GM19238 (cell line): Measurements from ENCODE around the gene GNG11.

Experiments
- DNase-seq: peaks from one replicate; pipeline ENCODE4 v3.0.0; 2011; ENCODE audit warnings: low spot score; ENCODE audit not compliant: insufficient read length

Gene GNG11

DNA sequence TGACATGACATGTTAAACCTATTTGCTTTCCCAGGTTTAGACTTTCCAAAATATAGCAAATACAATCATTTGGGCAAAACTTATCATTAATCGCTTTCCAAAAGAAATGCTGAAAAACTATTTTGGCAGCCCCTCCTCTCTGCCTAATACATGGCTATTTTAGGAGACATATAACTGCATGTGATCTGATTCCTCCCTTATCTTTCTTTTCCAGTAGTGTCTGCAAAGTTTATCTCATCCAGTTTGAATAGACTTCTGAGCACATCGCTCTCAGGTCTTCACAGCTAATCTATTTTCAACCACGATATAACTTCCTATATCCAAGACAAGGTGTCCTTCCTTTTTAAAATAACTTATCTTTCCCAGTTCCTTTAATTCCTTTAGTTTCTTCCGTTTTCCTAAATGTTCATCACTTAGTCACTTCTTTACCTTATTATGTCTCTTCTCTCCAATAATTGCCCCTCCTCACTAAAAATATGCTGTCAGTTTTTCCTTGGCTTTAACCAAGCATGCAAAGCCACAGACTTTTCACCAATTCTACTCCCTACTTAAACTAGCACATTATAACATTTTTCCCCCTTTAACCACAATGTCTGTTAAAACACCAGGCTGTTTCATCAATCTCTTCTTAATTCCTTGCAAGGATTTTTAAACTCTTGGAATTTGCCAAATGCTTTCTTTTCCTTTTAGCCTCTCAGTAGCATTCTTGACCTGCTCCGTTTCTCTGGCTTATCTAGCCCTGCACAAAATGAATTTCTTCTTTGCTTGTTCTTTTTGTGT is 24.4 kb downstream of the GNG11 start:
- DNase-seq = no peak

GRCh38 chr7:93948106-93948505 is 26.6 kb downstream of the GNG11 start:
- DNase-seq = no peak

GRCh38 chr7:93948873-93949272 is 27.3 kb downstream of the GNG11 start:
- DNase-seq = no peak

GRCh38 chr7:93949423-93949822 is 27.9 kb downstream of the GNG11 start:
- DNase-seq = no peak

DNA sequence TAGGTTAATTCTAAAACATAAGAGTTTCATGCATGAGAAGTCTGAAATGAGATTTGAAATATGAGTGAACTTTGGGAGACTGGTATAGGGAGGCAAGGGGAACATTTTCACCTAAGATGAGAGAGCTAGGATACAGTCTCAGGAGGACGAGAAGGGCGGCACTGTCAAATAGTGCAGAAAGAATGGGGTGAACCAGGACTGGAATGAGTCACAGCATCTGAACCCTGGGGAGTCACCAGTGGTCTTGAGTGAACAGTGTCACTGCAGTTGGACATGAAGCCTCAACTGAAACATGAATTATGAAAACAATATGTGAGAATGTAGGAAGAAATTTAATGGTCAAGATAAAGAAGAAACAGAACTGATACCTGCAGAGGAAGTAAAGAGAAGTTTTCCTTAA is 33.8 kb downstream of the GNG11 start:
- no peak for DNase-seq

DNA sequence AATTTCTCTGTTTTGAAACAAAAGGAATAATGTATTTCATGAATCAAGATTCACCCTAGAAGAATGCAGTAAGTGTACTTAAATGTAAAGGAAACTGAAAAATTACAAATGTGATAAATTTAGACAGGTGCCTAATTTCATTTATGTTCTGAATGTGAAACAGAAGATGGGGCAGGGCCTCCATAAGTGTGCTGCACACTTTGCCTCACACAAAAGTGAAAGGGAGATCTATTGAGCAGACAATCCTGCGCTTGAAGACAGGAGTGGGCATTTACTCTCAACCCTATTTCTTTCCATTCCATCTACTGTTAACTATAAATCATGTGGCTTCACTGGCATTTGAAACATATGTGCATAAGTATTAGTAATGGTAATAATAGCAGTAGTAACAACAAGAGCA is 36.2 kb downstream of the GNG11 start:
- DNase-seq = no peak

DNA sequence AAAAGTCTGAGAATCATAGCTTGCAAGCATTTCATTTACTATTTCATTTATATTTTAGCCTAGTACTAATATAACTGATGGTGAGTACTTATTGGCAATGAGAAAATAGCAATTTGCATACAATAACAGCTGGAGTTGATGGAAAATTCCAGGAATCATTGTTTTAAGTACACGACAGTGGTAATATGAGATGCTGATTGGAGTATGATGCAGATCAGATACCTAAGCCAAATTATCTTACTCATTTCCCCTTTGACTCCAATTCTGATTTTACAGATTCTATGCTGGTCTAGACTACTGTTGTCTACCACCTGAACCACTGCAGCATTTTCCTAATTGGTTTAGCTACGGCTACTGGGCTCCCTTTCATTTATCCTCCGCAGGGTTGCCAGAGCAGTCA is 36.7 kb downstream of the GNG11 start:
- DNase-seq = no peak

DNA sequence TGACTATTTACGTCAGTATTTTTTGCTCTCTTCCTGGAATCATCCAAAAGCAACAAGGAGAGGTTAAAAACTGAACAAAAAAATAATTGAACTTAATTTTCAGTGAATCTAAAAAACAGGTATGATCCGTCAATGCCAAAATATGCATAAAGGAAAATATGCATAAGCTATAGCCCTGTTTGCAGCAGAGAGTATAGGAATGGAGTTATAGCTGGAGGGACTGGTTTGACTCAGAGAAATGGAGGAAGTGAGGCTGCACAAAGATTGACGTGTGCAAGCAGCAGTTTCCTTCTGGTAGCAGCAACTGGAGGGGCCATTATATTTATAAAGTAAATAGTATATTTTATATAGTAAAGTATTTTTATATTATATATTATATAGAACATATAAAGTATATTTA is 37.1 kb downstream of the GNG11 start:
- no peak for DNase-seq

DNA sequence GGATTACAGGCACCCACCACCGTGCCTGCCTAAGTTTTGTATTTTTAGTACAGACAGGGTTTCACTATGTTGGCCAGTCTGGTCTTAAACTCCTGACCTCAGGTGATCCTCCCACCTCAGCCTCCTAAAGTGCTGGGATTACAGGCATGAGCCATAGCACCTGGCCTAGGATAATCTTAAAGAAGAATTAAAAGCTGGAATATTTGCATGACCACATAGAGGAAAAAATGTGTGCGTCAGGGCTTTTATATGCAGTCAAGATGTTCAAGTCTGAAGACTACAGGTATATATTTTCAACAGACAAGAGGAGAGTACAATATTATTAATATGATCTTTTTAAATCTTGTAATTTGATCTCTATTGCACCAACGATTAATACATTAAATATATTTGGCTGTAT is 39.5 kb downstream of the GNG11 start:
- DNase-seq = no peak

GRCh38 chr7:93964262-93964661 is 42.7 kb downstream of the GNG11 start:
- no peak for DNase-seq

- no peak for DNase-seq
These were observed 43.3 kb downstream of the GNG11 start for GRCh38 chr7:93964813-93965212.

GRCh38 chr7:93968911-93969620 is 47.5 kb downstream of the GNG11 start:
- no peak for DNase-seq

DNA sequence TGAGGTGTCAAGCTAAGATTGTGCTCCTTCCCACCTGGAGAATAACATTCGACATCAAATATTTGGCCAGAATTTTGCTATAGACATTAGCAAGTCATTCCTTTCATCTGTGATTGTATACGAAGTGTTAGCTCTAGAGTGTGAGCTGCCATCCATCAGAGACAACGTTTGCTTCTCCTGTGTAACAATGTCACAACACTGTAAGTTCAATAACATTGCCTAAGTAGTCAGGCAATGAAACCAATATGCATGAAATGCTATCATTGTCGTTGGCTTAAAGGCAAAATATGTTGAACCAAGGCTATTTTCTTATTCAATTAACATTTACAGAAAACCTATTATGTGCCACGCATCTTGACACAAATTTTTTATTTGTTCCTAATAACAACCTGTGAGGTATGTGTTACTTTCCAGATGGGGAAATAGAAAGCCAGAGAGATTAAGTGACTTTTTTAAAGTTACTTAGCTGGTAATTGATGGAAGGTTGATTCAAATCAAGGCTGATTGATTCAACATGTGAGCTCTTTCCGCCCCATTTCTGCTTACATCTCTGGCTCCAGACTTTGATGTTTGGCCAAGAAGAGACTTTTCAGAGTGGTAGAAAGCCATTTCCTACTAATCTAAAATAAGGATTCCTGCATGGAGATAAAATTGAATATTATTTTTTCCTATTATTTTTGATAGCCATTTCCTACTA is 50.6 kb downstream of the GNG11 start:
- DNase-seq = no peak

GRCh38 chr7:93973134-93973533 is 51.6 kb downstream of the GNG11 start:
- DNase-seq = no peak

DNA sequence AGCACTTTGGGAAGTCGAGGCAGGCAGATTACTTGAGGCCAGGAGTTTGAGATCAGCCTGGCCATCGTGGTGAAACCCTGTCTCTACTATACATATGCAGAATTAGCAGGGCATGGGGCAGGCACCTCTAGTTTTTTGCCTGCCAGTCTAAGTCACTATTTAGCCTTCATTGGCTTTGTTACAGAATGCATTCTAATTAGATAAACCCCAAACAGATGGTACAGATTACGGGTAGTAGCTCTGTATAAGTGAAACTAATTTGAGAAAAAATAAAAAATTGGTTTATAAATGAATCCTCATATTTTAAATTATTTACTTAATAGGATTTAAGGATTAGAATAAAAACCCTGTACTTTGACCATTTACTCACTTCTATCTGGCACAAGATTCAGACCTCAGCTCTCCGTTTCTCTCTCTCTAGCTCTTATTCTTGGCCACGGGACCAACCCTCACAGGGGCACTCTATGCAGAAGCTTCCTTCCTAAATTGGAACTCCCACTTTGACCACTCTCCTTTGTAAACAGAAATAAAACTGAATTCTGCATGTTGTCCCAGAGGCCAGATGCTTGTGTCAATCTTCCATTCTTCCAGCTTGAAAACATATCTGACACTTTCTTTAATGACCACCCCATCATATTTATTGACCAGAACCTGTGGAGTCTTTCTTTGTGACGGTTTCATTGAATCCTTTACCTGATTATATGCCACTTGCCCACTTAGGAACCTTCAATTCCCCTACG is 55.8 kb downstream of the GNG11 start:
- DNase-seq = no peak
